Measurements from ENCODE around the gene COMMD7. TPM values are rescaled to one million over a fixed set of nuclear protein-coding genes. Genes with fewer than 3 reads are reported as not detected.
"Not testable (repeated sequence)": the region's sequence is repeated elsewhere in the genome, so short reads cannot be mapped to it uniquely, and the experiment has no call there.

Gene COMMD7
- total RNA-seq, 4 donors from 2014 or later, result 19.3 to 20.6 (median 19.8) TPM

DNA sequence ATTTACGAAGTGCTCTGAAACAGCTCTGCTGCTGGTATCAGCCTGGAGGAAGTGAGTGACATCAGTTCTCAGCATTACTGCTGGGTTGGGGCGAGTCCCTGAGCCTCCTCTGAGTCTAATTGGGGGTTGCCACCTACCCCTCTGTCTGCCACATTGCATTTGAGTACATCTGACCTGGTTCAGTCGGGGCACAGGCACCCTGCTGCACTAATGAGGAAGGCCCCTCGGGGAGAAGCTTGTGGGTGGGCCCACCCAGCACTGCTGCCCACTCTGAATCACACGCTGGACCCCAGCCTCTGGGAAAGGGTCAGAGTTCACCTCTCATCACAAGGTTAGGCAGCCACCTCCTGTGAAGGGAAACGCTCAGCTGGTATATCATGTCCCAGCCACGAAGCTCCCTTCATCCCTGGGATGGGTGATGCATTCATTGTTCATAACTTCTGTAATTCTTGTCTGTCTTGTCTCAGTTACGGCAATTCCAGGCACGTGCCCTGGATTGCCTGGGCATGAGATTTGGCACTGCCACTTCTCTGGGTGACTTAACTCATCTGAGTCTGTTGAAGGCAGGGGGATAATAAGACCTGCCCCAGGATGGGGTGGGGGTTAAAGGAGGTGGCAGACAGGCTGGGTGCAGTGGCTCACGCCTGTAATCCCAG is 32.2 kb upstream of the COMMD7 start:
- TF ChIP-seq, protein P1, sequence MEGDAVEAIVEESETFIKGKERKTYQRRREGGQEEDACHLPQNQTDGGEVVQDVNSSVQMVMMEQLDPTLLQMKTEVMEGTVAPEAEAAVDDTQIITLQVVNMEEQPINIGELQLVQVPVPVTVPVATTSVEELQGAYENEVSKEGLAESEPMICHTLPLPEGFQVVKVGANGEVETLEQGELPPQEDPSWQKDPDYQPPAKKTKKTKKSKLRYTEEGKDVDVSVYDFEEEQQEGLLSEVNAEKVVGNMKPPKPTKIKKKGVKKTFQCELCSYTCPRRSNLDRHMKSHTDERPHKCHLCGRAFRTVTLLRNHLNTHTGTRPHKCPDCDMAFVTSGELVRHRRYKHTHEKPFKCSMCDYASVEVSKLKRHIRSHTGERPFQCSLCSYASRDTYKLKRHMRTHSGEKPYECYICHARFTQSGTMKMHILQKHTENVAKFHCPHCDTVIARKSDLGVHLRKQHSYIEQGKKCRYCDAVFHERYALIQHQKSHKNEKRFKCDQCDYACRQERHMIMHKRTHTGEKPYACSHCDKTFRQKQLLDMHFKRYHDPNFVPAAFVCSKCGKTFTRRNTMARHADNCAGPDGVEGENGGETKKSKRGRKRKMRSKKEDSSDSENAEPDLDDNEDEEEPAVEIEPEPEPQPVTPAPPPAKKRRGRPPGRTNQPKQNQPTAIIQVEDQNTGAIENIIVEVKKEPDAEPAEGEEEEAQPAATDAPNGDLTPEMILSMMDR (IDR thresholded peaks at IDR 0.05), result no peak
- no peak for ATAC-seq (ENCODE audit: low FRiP score)
- DNase-seq (ENCODE audit: low spot score), result no peak

DNA sequence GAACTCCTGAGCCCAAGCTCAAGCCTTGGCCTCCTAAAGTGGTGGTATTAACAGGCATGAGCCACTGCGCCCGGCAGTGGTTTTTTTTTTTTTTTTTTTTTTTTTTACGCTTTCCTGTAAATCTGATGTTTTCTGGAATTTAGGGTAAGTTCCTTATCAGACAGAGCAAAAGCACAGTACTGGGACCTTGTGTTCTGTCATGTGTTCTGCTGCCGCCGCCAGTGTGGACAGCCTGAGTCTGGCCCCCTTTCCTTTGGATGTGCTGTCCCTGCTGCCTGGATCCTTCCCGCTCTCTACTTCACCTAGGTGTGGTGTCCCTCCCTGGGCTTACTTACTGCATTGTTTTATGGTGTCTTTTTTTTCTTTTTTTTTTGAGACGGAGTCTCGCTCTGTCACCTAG is 30.6 kb upstream of the COMMD7 start:
- DNase-seq (ENCODE audit: low spot score) (no peak), ATAC-seq (ENCODE audit: low FRiP score) (no peak)
- TF ChIP-seq, protein P1 (IDR thresholded peaks at IDR 0.05), result no peak

DNA sequence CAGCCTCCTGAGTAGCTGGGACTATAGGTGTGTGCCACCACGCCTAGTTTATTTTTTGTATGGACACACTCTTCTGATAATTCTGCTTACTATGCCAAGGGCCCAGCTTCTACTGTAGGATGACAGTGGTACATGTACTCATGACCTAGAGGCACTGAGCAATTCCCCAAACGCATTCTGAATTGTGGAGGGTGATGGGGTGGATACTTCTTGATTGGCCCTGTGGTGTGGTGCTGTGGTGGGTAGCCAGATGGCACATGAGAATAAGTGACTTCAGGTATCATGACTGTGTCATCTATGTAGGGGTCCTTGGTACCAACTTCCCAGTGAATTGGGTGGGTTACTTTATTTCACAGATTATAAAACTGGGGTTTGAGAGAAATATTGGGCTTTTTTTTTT is 30.0 kb upstream of the COMMD7 start:
- TF ChIP-seq, protein P1 (IDR thresholded peaks at IDR 0.05), result no peak
- no peak for ATAC-seq (ENCODE audit: low FRiP score)
- no peak for DNase-seq (ENCODE audit: low spot score)

DNA sequence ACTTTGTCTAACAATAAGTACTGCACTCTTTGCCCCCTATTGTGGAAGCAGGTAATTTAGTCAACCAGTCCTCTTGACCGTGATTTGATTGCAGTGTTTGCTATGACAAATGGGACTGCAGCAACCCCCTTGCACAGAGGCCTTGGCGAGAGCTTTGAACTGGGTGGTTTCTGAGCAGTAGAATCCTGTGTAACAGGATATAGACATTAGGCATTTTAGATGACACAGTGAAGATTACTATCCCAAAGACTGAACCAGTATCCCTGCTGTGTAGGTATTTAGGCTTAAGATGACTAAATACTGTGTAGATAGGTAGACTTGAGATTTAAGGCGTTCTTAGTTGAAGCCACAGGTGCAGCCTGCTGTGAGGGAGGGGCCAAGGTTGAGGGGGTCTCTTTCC is 28.8 kb upstream of the COMMD7 start:
- no peak for ATAC-seq (ENCODE audit: low FRiP score)

DNA sequence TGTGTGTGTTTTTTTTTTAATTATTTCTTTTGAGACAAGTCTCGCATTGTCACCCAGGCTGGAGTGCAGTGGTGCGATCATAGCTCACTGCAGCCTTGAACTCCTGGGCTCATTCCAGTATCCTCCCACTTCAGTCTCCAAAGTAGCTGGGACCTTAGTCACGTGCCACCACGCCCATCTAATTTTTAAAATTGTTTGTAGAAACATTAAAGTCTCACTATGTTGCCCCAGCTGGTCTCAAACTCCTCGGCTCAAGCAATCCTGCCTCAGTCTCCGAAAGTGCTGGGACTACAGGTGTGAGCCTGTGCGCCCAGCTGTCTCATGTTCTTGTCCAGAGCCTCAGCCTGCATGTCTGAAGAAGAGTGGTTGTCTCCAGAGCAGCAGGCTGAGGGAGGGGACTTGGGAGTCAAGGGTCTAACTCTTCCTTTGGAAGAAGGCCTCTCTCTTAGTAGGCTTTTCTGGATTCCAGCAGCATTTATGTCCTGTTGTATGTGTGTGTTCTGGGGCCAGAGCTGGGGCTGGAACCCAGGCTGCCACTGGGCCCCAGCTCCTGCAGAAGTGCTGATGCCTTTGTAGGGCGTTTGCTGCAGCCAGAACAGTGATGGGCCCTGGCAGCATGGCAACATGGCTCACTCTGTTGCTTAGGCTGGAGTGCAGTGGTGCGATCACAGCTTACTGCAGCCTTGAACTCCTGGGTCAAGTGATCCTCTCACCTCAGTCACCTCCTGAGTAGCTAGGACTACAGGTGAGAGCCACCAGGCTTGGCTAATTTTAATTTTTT is 24.3 kb upstream of the COMMD7 start:
- ATAC-seq (ENCODE audit: low FRiP score) (no peak), DNase-seq (ENCODE audit: low spot score) (no peak)
- TF ChIP-seq, protein P1 (IDR thresholded peaks at IDR 0.05), result no peak

More for the DNA sequence above, 28.8 kb upstream of the COMMD7 start:
- no peak for DNase-seq (ENCODE audit: low spot score)
- TF ChIP-seq, protein P1 (IDR thresholded peaks at IDR 0.05), result no peak

DNA sequence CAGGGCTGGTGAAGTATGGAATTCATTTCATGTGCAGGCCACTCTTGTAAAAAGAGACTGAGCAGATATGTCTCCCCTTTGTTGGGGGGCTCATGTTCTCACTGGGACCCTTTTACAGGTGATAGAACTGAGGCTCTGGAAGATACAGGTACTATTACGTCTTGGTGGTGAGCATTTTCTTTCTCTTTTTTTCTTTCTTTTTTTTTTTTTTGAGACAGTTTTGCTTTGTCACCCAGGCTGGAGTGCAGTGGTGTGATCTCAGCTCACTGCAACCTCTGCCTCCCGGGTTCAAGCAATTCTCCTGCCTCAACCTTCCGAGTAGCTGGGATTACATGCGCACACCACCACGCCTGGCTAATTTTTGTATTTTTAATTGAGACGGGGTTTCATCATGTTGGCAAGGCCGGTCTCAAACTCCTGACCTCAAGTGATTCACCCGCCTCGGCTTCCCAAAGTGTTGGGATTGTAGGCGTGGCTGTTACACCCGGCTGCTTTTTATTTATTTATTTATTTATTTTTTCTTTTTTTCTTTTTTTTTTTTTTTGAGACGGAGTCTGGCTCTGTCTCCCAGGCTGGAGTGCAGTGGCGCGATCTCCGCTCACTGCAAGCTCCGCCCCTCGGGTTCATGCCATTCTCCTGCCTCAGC is 22.1 kb upstream of the COMMD7 start:
- not testable (repeated sequence) for ATAC-seq (ENCODE audit: low FRiP score); DNase-seq (ENCODE audit: low spot score)
